AG09319 (cell line): ENCODE measurements around the gene COL4A5.

Experiments
- DNase-seq: peaks from one replicate; pipeline ENCODE4 v3.0.0-alpha.2; 2010; ENCODE audit warnings: low read depth; ENCODE audit errors: extremely low read depth
- TF ChIP-seq, protein P1 (sequence below): IDR thresholded peaks from 2 replicates; pipeline ENCODE4 v1.5.1; 2011; ENCODE audit warnings: low read depth, mild to moderate bottlenecking, inconsistent platforms, low read length, moderate library complexity

The COL4A5 gene

GRCh38 chrX:108640817-108641216 lies 201.2 kb downstream of the COL4A5 start:
- no peak for DNase-seq
- TF ChIP-seq, protein P1, sequence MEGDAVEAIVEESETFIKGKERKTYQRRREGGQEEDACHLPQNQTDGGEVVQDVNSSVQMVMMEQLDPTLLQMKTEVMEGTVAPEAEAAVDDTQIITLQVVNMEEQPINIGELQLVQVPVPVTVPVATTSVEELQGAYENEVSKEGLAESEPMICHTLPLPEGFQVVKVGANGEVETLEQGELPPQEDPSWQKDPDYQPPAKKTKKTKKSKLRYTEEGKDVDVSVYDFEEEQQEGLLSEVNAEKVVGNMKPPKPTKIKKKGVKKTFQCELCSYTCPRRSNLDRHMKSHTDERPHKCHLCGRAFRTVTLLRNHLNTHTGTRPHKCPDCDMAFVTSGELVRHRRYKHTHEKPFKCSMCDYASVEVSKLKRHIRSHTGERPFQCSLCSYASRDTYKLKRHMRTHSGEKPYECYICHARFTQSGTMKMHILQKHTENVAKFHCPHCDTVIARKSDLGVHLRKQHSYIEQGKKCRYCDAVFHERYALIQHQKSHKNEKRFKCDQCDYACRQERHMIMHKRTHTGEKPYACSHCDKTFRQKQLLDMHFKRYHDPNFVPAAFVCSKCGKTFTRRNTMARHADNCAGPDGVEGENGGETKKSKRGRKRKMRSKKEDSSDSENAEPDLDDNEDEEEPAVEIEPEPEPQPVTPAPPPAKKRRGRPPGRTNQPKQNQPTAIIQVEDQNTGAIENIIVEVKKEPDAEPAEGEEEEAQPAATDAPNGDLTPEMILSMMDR = no peak

- DNase-seq = no peak
- TF ChIP-seq, protein P1 = no peak
Observed at GRCh38 chrX:108641589-108642272, 202.1 kb downstream of the COL4A5 start.

GRCh38 chrX:108642273-108642628 lies 202.6 kb downstream of the COL4A5 start:
- DNase-seq = no peak
- TF ChIP-seq, protein P1 = no peak

- no peak for DNase-seq
- TF ChIP-seq, protein P1 = no peak
Observed at GRCh38 chrX:108664701-108665100, 225.1 kb downstream of the COL4A5 start.

DNA sequence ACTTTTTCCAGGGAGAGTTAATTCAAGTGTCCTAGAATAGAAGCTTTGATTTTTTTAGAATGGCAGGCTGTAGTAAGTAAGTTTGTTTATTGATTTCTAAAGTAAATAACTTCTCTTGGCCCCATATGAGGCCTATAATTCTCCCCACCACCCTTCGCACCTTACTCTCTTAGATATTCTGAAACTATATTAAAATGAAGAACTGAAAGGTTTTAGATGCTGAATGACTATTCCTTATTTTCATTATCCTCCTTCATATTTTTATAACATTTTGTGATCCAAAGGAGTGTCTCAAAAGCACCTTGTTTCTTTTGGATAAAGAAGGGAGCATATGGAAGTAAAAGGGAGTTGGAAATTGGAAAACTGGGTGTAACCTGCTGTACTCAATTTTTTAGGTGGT lies 226.5 kb downstream of the COL4A5 start:
- TF ChIP-seq, protein P1 = no peak
- DNase-seq = no peak

DNA sequence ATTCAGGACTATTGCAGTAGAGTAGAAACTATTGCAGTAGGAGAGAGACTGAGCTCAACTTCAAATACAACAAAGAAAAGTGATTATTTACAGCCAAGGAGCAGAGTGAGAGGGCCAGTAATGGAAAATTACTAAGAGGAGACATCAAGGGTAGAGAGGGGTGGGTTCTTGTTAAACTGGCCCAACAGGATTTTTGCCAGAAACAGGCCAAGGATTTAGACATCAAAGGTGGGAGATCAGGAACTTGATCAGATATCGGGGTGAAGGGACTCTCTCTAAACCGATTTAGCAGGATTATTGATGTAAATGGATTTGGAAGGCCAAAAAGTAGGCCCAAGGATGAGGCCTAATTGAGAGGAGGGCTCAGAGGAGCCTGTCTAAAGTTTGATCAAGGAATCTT lies 231.9 kb downstream of the COL4A5 start:
- DNase-seq = no peak
- TF ChIP-seq, protein P1 = no peak

GRCh38 chrX:108696690-108697089 lies 257.1 kb downstream of the COL4A5 start:
- DNase-seq = no peak
- TF ChIP-seq, protein P1 = no peak
